ENCODE results near the gene PSKH1.
A peak's percentile ranks its signal among the peaks of the same experiment; 100 is the strongest.
"Not testable (repeated sequence)": the region's sequence is repeated elsewhere in the genome, so short reads cannot be mapped to it uniquely, and the experiment has no call there.

PSKH1 gene

GRCh38 chr16:67915496-67915769 lies 22.4 kb downstream of the PSKH1 start:
- not testable (repeated sequence) for ATAC-seq

- TF ChIP-seq GLIS3 (CRISPR knock-in tag; IDR thresholded peaks at IDR 0.05) (no peak), ZNF8 (CRISPR knock-in tag; IDR thresholded peaks at IDR 0.05) (no peak), TOX (CRISPR knock-in tag; IDR thresholded peaks at IDR 0.05; ENCODE audit: borderline replicate concordance) (no peak)
- peak; percentile 7 for ATAC-seq
Measured at GRCh38 chr16:67915831-67916723, 23.0 kb downstream of the PSKH1 start.

- TF ChIP-seq GLIS3 (CRISPR knock-in tag; IDR thresholded peaks at IDR 0.05): no peak
- no peak for TF ChIP-seq ZFP3 (CRISPR knock-in tag; IDR thresholded peaks at IDR 0.05)
- TF ChIP-seq CSDC2 (CRISPR knock-in tag; IDR thresholded peaks at IDR 0.05): no peak
- no peak for TF ChIP-seq OSR1 (CRISPR knock-in tag; IDR thresholded peaks at IDR 0.05)
- TF ChIP-seq PATZ1 (CRISPR knock-in tag; IDR thresholded peaks at IDR 0.05; ENCODE audit: borderline replicate concordance): no peak
- TF ChIP-seq CSRNP3 (CRISPR knock-in tag; IDR thresholded peaks at IDR 0.05): no peak
- no peak for TF ChIP-seq POU6F1 (CRISPR knock-in tag; IDR thresholded peaks at IDR 0.05; ENCODE audit: borderline replicate concordance, low read depth)
- no peak for TF ChIP-seq ISL1 (CRISPR knock-in tag; IDR thresholded peaks at IDR 0.05)
- no peak for TF ChIP-seq RARB (CRISPR knock-in tag; IDR thresholded peaks at IDR 0.05)
- no peak for TF ChIP-seq TSHZ2 (CRISPR knock-in tag; IDR thresholded peaks at IDR 0.05)
- no peak for TF ChIP-seq ZNF565 (CRISPR knock-in tag; conservative IDR thresholded peaks at IDR 0.05; ENCODE audit: low read depth)
- TF ChIP-seq ARNTL (CRISPR knock-in tag; IDR thresholded peaks at IDR 0.05; ENCODE audit: borderline replicate concordance, low read depth): no peak
- no peak for TF ChIP-seq ZFP30 (CRISPR knock-in tag; IDR thresholded peaks at IDR 0.05)
- ATAC-seq: peak; percentile 84
Measured at GRCh38 chr16:67917140-67917851, 24.2 kb downstream of the PSKH1 start.

- peak; percentile 87 for ATAC-seq
- no peak for TF ChIP-seq SNAI2 (CRISPR knock-in tag; IDR thresholded peaks at IDR 0.05)
- no peak for TF ChIP-seq TSHZ2 (CRISPR knock-in tag; IDR thresholded peaks at IDR 0.05)
- no peak for TF ChIP-seq CREB5 (CRISPR knock-in tag; IDR thresholded peaks at IDR 0.05; ENCODE audit: low read depth)
- TF ChIP-seq ZNF565 (CRISPR knock-in tag; conservative IDR thresholded peaks at IDR 0.05; ENCODE audit: low read depth): no peak
- no peak for TF ChIP-seq ZNF8 (CRISPR knock-in tag; IDR thresholded peaks at IDR 0.05)
- TF ChIP-seq ESRRG (CRISPR knock-in tag; IDR thresholded peaks at IDR 0.05): no peak
- TF ChIP-seq ZC3H10 (CRISPR knock-in tag; IDR thresholded peaks at IDR 0.05): no peak
- TF ChIP-seq ARNTL (CRISPR knock-in tag; IDR thresholded peaks at IDR 0.05; ENCODE audit: borderline replicate concordance, low read depth): no peak
- TF ChIP-seq OSR1 (CRISPR knock-in tag; IDR thresholded peaks at IDR 0.05): no peak
- no peak for TF ChIP-seq POU6F1 (CRISPR knock-in tag; IDR thresholded peaks at IDR 0.05; ENCODE audit: borderline replicate concordance, low read depth)
- TF ChIP-seq TCF4 (CRISPR knock-in tag; IDR thresholded peaks at IDR 0.05; ENCODE audit: borderline replicate concordance): no peak
Measured at GRCh38 chr16:67917852-67918236, 24.8 kb downstream of the PSKH1 start.
